K562 (cell line): ENCODE results near the gene ZNF593OS. TPM values are rescaled to one million over a fixed set of nuclear protein-coding genes. Genes with fewer than 3 reads are reported as not detected.

Experiments used
- ATF7 ChIP-seq: fragments of 450-650 bp; IDR thresholded peaks from 2 replicates; pipeline ENCODE4 v1.7.1; 2014; ENCODE audit warnings: mild to moderate bottlenecking, moderate library complexity
- ESRRA ChIP-seq: fragments of 450-650 bp; IDR thresholded peaks from 2 replicates; pipeline ENCODE4 v1.6.1; 2014; ENCODE audit warnings: low read depth, mild to moderate bottlenecking, moderate library complexity, borderline replicate concordance
- GTF2E2 ChIP-seq: fragments of 200-800 bp; sonication (Bioruptor generic); IDR thresholded peaks from 2 replicates; pipeline ENCODE4 v1.6.1; 2016; ENCODE audit warnings: missing genetic modification characterization, missing compliant biosample characterization
- MCM7 ChIP-seq, 2 experiments: fragments of 450-650 bp; IDR thresholded peaks; 2 replicates each; pipeline ENCODE4 v1.6.1; 2016 to 2018
- MTF1 ChIP-seq: fragments of 250-450 bp; sonication (Bioruptor Pico); IDR thresholded peaks from 2 replicates; pipeline ENCODE4 v1.9.0; 2021; ENCODE audit warnings: moderate library complexity, mild to moderate bottlenecking, inconsistent platforms, borderline replicate concordance
- NR4A1 ChIP-seq, 2 experiments: fragments of 250-450 bp in 1 of 2; fragments of 450-650 bp in 1 of 2; sonication (Bioruptor Pico) in 1 of 2; IDR thresholded peaks; 2 replicates each; pipeline versions ENCODE4 v1.4.0 to v1.6.1; 2016 to 2020; ENCODE audit warnings: mild to moderate bottlenecking in 2 of 2, missing compliant biosample characterization in 1 of 2, missing genetic modification characterization in 1 of 2, moderate library complexity in 1 of 2
- POLR2H ChIP-seq: IDR thresholded peaks from 2 replicates; pipeline ENCODE4 v1.6.1; 2016; ENCODE audit warnings: missing genetic modification characterization, low read depth, mild to moderate bottlenecking, control low read depth, missing compliant biosample characterization, moderate library complexity
- PRMT5 ChIP-seq: sonication (generic); formaldehyde crosslinking; IDR thresholded peaks from 2 replicates; pipeline ENCODE4 v1.5.0; 2020; ENCODE audit warnings: missing genetic modification reagents
- RREB1 ChIP-seq: fragments of 250-450 bp; sonication (Bioruptor Pico); IDR thresholded peaks from 2 replicates; pipeline ENCODE4 v1.4.0; 2020
- STAT5A ChIP-seq: IDR thresholded peaks from 2 replicates; pipeline ENCODE4 v1.6.1; 2012; ENCODE audit warnings: low read length, inconsistent platforms, borderline replicate concordance
- TFAP4 ChIP-seq: sonication (generic); formaldehyde crosslinking; IDR thresholded peaks from 2 replicates; pipeline ENCODE4 v1.8.0; 2022; ENCODE audit warnings: missing genetic modification reagents, mild to moderate bottlenecking, moderate library complexity, borderline replicate concordance
- ZBTB7A ChIP-seq: IDR thresholded peaks from 2 replicates; pipeline ENCODE4 v1.6.1; 2011; ENCODE audit warnings: low read depth, mild to moderate bottlenecking, low read length, moderate library complexity, borderline replicate concordance; ENCODE audit not compliant: control insufficient read depth
- ZNF197 ChIP-seq: fragments of 200-800 bp; sonication (Bioruptor generic); IDR thresholded peaks from 2 replicates; pipeline ENCODE4 v1.6.1; 2016; ENCODE audit warnings: low read depth, missing genetic modification characterization, missing compliant biosample characterization
- polyA plus RNA-seq, 8 experiments: library from polyadenylated mRNA; depleted of rRNA in 4 of 8; stranded (reverse) in 5 of 8; unstranded in 3 of 8; fragments of >200 nt; fragmentation: Nextera tagmentation in 2 of 8; fragmentation: Illumina TruSeq in 1 of 8; extraction: Ambion mirVana in 2 of 8; extraction: Trizol in 1 of 8; gene quantifications; 2 replicates each; pipeline versions ENCODE4 v1.2.1 to v1.2.3, GENCODE V29; 2011 to 2014; ENCODE audit warnings: inconsistent platforms in 1 of 8, missing spikeins in 1 of 8
- total RNA-seq, 7 experiments: library from RNA; depleted of rRNA in 6 of 7; stranded (reverse); fragments of >200 nt in 6 of 7; fragmentation: Illumina TruSeq in 2 of 7; extraction: Trizol in 2 of 7; gene quantifications; 2 replicates each; pipeline versions ENCODE4 v1.2.1 to v1.2.3, GENCODE V29; 2011 to 2021; ENCODE audit warnings: low replicate concordance in 1 of 7
- TF ChIP-seq, protein P1 (sequence below): fragments of 250-450 bp; sonication (Bioruptor Pico); IDR thresholded peaks from 2 replicates; pipeline ENCODE4 v1.4.0; 2020; ENCODE audit warnings: mild to moderate bottlenecking, moderate library complexity, borderline replicate concordance

Gene ZNF593OS
- total and polyA plus RNA-seq, 9 of the 15 experiments (the other 6 are each of a cell fraction or from before 2014, with no cell fraction given): 0.24 to 0.27 TPM; not detected in 7

- peak; percentile 83; the same call in 1 of the 2 replicates for TF ChIP-seq RREB1 (CRISPR knock-in tag)
- TF ChIP-seq ZNF197: 0 out of 2 replicates have a peak, but pooled peaks have one; percentile 88
- TF ChIP-seq ZBTB7A: no peak
- TF ChIP-seq, protein P1, sequence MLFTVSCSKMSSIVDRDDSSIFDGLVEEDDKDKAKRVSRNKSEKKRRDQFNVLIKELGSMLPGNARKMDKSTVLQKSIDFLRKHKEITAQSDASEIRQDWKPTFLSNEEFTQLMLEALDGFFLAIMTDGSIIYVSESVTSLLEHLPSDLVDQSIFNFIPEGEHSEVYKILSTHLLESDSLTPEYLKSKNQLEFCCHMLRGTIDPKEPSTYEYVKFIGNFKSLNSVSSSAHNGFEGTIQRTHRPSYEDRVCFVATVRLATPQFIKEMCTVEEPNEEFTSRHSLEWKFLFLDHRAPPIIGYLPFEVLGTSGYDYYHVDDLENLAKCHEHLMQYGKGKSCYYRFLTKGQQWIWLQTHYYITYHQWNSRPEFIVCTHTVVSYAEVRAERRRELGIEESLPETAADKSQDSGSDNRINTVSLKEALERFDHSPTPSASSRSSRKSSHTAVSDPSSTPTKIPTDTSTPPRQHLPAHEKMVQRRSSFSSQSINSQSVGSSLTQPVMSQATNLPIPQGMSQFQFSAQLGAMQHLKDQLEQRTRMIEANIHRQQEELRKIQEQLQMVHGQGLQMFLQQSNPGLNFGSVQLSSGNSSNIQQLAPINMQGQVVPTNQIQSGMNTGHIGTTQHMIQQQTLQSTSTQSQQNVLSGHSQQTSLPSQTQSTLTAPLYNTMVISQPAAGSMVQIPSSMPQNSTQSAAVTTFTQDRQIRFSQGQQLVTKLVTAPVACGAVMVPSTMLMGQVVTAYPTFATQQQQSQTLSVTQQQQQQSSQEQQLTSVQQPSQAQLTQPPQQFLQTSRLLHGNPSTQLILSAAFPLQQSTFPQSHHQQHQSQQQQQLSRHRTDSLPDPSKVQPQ (CRISPR knock-in tag): no peak
- TF ChIP-seq TFAP4 (CRISPR knock-in tag): peak; percentile 30; the same call in 1 of the 2 replicates
- TF ChIP-seq MTF1 (CRISPR knock-in tag): no peak; the same call in 1 of the 2 replicates
- 0 out of 4 replicates have a peak, but pooled peaks of 1 of the 2 experiments have one; percentile 55 for TF ChIP-seq MCM7 (IDR thresholded peaks at IDR 0.05)
- peak; percentile 98 for TF ChIP-seq ATF7
- TF ChIP-seq PRMT5 (CRISPR knock-in tag): no peak
- peak; percentile 89 for TF ChIP-seq STAT5A
- TF ChIP-seq GTF2E2: peak; percentile 79; the same call in 1 of the 2 replicates
- TF ChIP-seq ESRRA: peak; percentile 98; the same call in 1 of the 2 replicates
- peak; percentile 93 for TF ChIP-seq POLR2H (tag)
- peak; percentile 79; the same call in 1 of the 2 replicates for TF ChIP-seq NR4A1 (CRISPR knock-in tag; IDR thresholded peaks at IDR 0.05)
- peak; percentile 61 for TF ChIP-seq NR4A1 (tag; IDR thresholded peaks at IDR 0.05)
Measured at GRCh38 chr1:26126321-26127084, 45.1 kb downstream of the ZNF593OS start (continued).
